Measurements from ENCODE around the gene CNKSR2. TPM values are rescaled to one million over a fixed set of nuclear protein-coding genes. Genes with fewer than 3 reads are reported as not detected.

The CNKSR2 gene
- total RNA-seq, 1 experiment from 2014 or later: 52.9 TPM

DNA sequence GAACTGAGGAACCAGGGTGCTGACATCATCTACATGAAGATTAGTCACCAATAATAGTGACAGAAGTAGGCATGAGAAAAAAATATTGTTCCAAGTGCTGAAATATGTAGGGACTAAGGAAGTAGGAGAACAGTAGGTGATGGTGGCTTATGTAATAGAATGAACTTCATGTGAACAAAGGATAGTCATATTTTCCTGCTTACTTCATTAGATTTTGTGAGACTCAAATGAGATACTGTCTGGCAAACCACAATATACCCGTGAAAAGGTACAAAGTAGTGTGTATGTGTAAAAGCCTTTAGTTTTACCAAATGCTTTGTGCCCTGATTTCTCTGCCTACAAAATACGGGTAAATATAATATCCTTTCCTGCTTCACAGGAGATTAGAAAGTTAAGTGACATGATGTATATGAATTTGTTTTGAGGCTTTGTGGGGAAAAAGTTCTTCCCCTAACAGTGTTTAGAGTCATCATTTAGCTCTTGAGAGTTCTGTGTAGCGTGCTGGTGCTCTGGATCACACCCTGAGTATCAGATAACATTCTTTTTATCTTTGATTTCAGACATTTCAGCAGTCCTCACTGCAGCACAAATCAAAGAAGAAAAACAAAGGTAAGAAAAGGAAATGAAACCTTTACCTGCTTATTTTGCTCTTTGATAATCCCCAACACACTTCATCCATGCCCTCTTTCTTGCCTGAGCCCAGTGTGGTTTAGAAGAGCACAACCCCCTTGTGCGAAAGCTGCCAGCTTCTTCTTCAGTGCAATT is 216.0 kb downstream of the CNKSR2 start:
- H3K14ac ChIP-seq (ENCODE audit: insufficient read depth, low read length): no peak overlapping the region

More for the DNA sequence above, 216.0 kb downstream of the CNKSR2 start:
- H3T11ph ChIP-seq (ENCODE audit: low read length): no peak overlapping the region
- peaks cover 4% of the 10 kb centered on the region for H3K9me3 ChIP-seq (ENCODE audit: control insufficient read depth, low read depth, low read length)
- no peak overlapping the region for H2AK5ac ChIP-seq (ENCODE audit: insufficient read length, low read length)
- Mint-ChIP-seq H3K4me3 (no peak overlapping the region), H3K4me1 (no peaks in the 10 kb centered on the region), H3K36me3 (ENCODE audit: insufficient read depth in 1 of 3, low read depth in 3 of 3) (peaks cover 14 to 38% (median 35%) of the 10 kb centered on the region in 3 experiments), H3K27ac (peak overlapping the region in 1 of 3 experiments; percentile 77; a peak in 1 of 7 replicates), H3K27me3 (ENCODE audit: low read depth) (no peaks in the 10 kb centered on the region), H3K9me3 (peaks cover 8 to 28% of the 10 kb centered on the region in 2 experiments; a peak in 4 of 5 replicates)
- no peaks in the 10 kb centered on the region for H3K79me1 ChIP-seq (ENCODE audit: insufficient read depth, low read depth, low read length, poor library complexity, severe bottlenecking)
- H2BK20ac ChIP-seq (ENCODE audit: low read depth, low read length, poor library complexity, severe bottlenecking): no peak overlapping the region
- no peak overlapping the region for H3K23ac ChIP-seq (ENCODE audit: insufficient read length, low read depth, low read length)
- no peaks in the 10 kb centered on the region for H3K27me3 ChIP-seq (ENCODE audit: insufficient read depth, low read length)
- no peak for DNase-seq
- no peak overlapping the region for H4K8ac ChIP-seq (replicated peaks; ENCODE audit: insufficient read length, low read depth, low read length)
- no peaks in the 10 kb centered on the region for H3K4me1 ChIP-seq (ENCODE audit: insufficient read depth, low read length)
- no peak overlapping the region for H2AFZ ChIP-seq (ENCODE audit: low read length)
- H2BK120ac ChIP-seq (ENCODE audit: low read depth, low read length, poor library complexity, severe bottlenecking): no peak overlapping the region
- H2BK12ac ChIP-seq (ENCODE audit: insufficient read length, low read depth, low read length): no peak overlapping the region
- no peaks in the 10 kb centered on the region for H4K20me1 ChIP-seq (ENCODE audit: control insufficient read depth, insufficient read depth, insufficient read length)
- H4K5ac ChIP-seq (ENCODE audit: insufficient read length, low read depth, low read length): no peak overlapping the region
- no peak overlapping the region for H3K9ac ChIP-seq (ENCODE audit: extremely low read depth, insufficient read length, low read length)
- TF ChIP-seq, protein P1, sequence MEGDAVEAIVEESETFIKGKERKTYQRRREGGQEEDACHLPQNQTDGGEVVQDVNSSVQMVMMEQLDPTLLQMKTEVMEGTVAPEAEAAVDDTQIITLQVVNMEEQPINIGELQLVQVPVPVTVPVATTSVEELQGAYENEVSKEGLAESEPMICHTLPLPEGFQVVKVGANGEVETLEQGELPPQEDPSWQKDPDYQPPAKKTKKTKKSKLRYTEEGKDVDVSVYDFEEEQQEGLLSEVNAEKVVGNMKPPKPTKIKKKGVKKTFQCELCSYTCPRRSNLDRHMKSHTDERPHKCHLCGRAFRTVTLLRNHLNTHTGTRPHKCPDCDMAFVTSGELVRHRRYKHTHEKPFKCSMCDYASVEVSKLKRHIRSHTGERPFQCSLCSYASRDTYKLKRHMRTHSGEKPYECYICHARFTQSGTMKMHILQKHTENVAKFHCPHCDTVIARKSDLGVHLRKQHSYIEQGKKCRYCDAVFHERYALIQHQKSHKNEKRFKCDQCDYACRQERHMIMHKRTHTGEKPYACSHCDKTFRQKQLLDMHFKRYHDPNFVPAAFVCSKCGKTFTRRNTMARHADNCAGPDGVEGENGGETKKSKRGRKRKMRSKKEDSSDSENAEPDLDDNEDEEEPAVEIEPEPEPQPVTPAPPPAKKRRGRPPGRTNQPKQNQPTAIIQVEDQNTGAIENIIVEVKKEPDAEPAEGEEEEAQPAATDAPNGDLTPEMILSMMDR (conservative IDR thresholded peaks at IDR 0.05): no peak
- no peaks in the 10 kb centered on the region for H3K23me2 ChIP-seq (ENCODE audit: insufficient read length, low read depth, low read length, poor library complexity, severe bottlenecking)
- H3K4me2 ChIP-seq (ENCODE audit: insufficient read depth, insufficient read length, low read length): no peak overlapping the region
- H2BK15ac ChIP-seq (ENCODE audit: low read depth, low read length): no peak overlapping the region
- no peaks in the 10 kb centered on the region for H3K79me2 ChIP-seq (ENCODE audit: insufficient read depth, low read length)
- no peak overlapping the region for H3K27ac ChIP-seq (ENCODE audit: insufficient read length, low read depth, low read length)
- H2BK5ac ChIP-seq (ENCODE audit: insufficient read length, low read length): no peak overlapping the region
- H4K91ac ChIP-seq (ENCODE audit: insufficient read length, low read depth, low read length): no peak overlapping the region
- no peak overlapping the region for H3K56ac ChIP-seq (ENCODE audit: insufficient read length, low read depth, low read length)
- WGBS (ENCODE audit: extremely low coverage, insufficient read length, low lambda C conversion rate): no CpG with 5 or more reads among the region's 4 CpGs
- H3K18ac ChIP-seq (ENCODE audit: insufficient read length, low read depth, low read length): no peak overlapping the region
- no peak overlapping the region for H3K4ac ChIP-seq (ENCODE audit: low read depth, low read length)
